Measurements from ENCODE around the gene SYS1. TPM values are rescaled to one million over a fixed set of nuclear protein-coding genes. Genes with fewer than 3 reads are reported as not detected.

Gene SYS1
- polyA plus RNA-seq, 1 of the 3 experiments (the other 2 are of a cell fraction) = 26.5 TPM

- no peaks in the 10 kb centered on the region for H3K79me2 ChIP-seq (ENCODE audit: insufficient read depth)
- POLR2A ChIA-PET = interaction anchor here (1.1 to 1.2 kb wide), 2 partner anchors 53 to 63 kb away, joined by 4 to 5 read pairs; no protein-coding TSS in a partner anchor
- no peak overlapping the region for H3K27ac ChIP-seq (ENCODE audit: low read depth in 2 of 2, low read length in 1 of 2)
- H3K36me3 ChIP-seq (replicated peaks in 1 of 2; ENCODE audit: control insufficient read depth in 1 of 2, insufficient read depth in 2 of 2, low read length in 1 of 2) = peaks cover 2 to 9% of the 10 kb centered on the region in 2 experiments
- no peak overlapping the region for H3K4me3 ChIP-seq (ENCODE audit: low read depth in 2 of 2, low read length in 1 of 2)
- no peak overlapping the region for H3K4me2 ChIP-seq
- no peaks in the 10 kb centered on the region for H3K4me1 ChIP-seq (ENCODE audit: control insufficient read depth in 1 of 2, insufficient read depth in 2 of 2, low read depth in 1 of 2, low read length in 1 of 2)
- no peak overlapping the region for H3K9ac ChIP-seq
- CTCF ChIA-PET = interaction anchor here (0.6 to 15.6 kb wide), 33 partner anchors 10 to 1518 kb away, joined by 3 to 143 read pairs (median 5); partner anchors contain the start of genes DBNDD2, PIGT and SYS1
- no peak for TF ChIP-seq MEF2A (IDR thresholded peaks at IDR 0.05; ENCODE audit: borderline replicate concordance, low read depth)
- TF ChIP-seq, protein P1, sequence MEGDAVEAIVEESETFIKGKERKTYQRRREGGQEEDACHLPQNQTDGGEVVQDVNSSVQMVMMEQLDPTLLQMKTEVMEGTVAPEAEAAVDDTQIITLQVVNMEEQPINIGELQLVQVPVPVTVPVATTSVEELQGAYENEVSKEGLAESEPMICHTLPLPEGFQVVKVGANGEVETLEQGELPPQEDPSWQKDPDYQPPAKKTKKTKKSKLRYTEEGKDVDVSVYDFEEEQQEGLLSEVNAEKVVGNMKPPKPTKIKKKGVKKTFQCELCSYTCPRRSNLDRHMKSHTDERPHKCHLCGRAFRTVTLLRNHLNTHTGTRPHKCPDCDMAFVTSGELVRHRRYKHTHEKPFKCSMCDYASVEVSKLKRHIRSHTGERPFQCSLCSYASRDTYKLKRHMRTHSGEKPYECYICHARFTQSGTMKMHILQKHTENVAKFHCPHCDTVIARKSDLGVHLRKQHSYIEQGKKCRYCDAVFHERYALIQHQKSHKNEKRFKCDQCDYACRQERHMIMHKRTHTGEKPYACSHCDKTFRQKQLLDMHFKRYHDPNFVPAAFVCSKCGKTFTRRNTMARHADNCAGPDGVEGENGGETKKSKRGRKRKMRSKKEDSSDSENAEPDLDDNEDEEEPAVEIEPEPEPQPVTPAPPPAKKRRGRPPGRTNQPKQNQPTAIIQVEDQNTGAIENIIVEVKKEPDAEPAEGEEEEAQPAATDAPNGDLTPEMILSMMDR (IDR thresholded peaks at IDR 0.05) = 0 out of 2 replicates have a peak, but pooled peaks have one; percentile 6
- no peak overlapping the region for H2AFZ ChIP-seq (ENCODE audit: low read depth)
- H3K9me2 ChIP-seq = no peaks in the 10 kb centered on the region
- H4K20me1 ChIP-seq (ENCODE audit: insufficient read depth) = no peaks in the 10 kb centered on the region
- no peaks in the 10 kb centered on the region for H3K9me3 ChIP-seq
- DNase-seq = no peak
- H3K27me3 ChIP-seq (ENCODE audit: insufficient read depth) = no peaks in the 10 kb centered on the region
- no peaks in the 10 kb centered on the region for H3F3A ChIP-seq (replicated peaks; ENCODE audit: insufficient read depth)
- WGBS (ENCODE audit: low lambda C conversion rate) = 74% methylated on average over 9 of the region's 9 CpGs
Observed at GRCh38 chr20:45374101-45374467, 11.1 kb downstream of the SYS1 start.

GRCh38 chr20:45374966-45375365 lies 12.0 kb downstream of the SYS1 start:
- 96% methylated on average over 14 of the region's 14 CpGs for WGBS (ENCODE audit: low lambda C conversion rate)
- Histone ChIP-seq H3K79me2 (ENCODE audit: insufficient read depth) (no peaks in the 10 kb centered on the region), H3K9me2 (no peaks in the 10 kb centered on the region), H3K9ac (no peak overlapping the region), H3K36me3 (replicated peaks in 1 of 2; ENCODE audit: control insufficient read depth in 1 of 2, insufficient read depth in 2 of 2, low read length in 1 of 2) (no peaks in the 10 kb centered on the region), H3K4me2 (no peak overlapping the region), H3K27me3 (ENCODE audit: insufficient read depth) (no peaks in the 10 kb centered on the region), H4K20me1 (ENCODE audit: insufficient read depth) (no peaks in the 10 kb centered on the region), H3K9me3 (no peaks in the 10 kb centered on the region), H3K27ac (ENCODE audit: low read depth in 2 of 2, low read length in 1 of 2) (no peak overlapping the region), H3K4me3 (ENCODE audit: low read depth in 2 of 2, low read length in 1 of 2) (no peak overlapping the region), H3K4me1 (ENCODE audit: control insufficient read depth in 1 of 2, insufficient read depth in 2 of 2, low read depth in 1 of 2, low read length in 1 of 2) (no peaks in the 10 kb centered on the region), H2AFZ (ENCODE audit: low read depth) (no peak overlapping the region), H3F3A (replicated peaks; ENCODE audit: insufficient read depth) (no peaks in the 10 kb centered on the region)
- TF ChIP-seq CHD2 (IDR thresholded peaks at IDR 0.05; ENCODE audit: low read length, partially characterized antibody) = no peak
- TF ChIP-seq ELF1 (IDR thresholded peaks at IDR 0.05) = no peak
- TF ChIP-seq GABPA (IDR thresholded peaks at IDR 0.05; ENCODE audit: low read depth) = no peak
- no peak for TF ChIP-seq YY1 (IDR thresholded peaks at IDR 0.05; ENCODE audit: low read depth)
- CTCF ChIA-PET = interaction anchor here (0.7 to 15.6 kb wide), 12 partner anchors 12 to 396 kb away, joined by 3 to 143 read pairs (median 10); partner anchors contain the start of genes DBNDD2 and SYS1
- DNase-seq = no peak
- POLR2A ChIA-PET = no interaction called here

DNA sequence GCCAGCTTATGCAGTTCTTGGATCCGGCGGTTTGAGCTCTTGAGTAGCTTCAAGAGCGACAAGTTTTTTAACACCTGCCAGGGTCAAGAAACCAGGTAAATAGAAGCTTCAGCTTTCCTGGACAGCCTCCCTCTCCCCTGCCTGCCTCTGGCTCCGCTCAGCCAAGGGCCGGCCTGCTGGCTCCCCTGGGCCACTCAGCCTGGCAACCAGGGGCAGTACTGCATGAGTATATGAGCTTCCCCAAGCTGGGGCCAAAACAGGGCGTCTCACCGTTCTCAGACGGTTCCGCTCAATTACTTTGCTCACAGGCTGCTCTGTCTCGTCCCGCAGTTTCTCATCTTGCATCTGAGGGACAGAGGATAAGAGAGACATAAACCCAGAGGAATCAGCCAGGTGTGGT lies 14.3 kb downstream of the SYS1 start:
- Histone ChIP-seq H3K27ac (ENCODE audit: low read depth in 2 of 2, low read length in 1 of 2) (no peak overlapping the region), H3K9me2 (no peaks in the 10 kb centered on the region), H2AFZ (ENCODE audit: low read depth) (no peak overlapping the region), H3K9ac (no peak overlapping the region), H3K27me3 (ENCODE audit: insufficient read depth) (no peaks in the 10 kb centered on the region), H3F3A (replicated peaks; ENCODE audit: insufficient read depth) (no peaks in the 10 kb centered on the region), H3K4me2 (no peak overlapping the region), H3K36me3 (replicated peaks in 1 of 2; ENCODE audit: control insufficient read depth in 1 of 2, insufficient read depth in 2 of 2, low read length in 1 of 2) (no peaks in the 10 kb centered on the region), H3K9me3 (no peaks in the 10 kb centered on the region), H3K4me1 (ENCODE audit: control insufficient read depth in 1 of 2, insufficient read depth in 2 of 2, low read depth in 1 of 2, low read length in 1 of 2) (no peaks in the 10 kb centered on the region), H3K79me2 (ENCODE audit: insufficient read depth) (no peaks in the 10 kb centered on the region), H4K20me1 (ENCODE audit: insufficient read depth) (no peaks in the 10 kb centered on the region), H3K4me3 (ENCODE audit: low read depth in 2 of 2, low read length in 1 of 2) (no peak overlapping the region)
- DNase-seq = no peak
- CTCF ChIA-PET = interaction anchor here (1.2 to 15.6 kb wide), 5 partner anchors 11 to 394 kb away, joined by 3 to 143 read pairs (median 6); partner anchors contain the start of gene SYS1
- TF ChIP-seq ELF1 (IDR thresholded peaks at IDR 0.05) (no peak), GABPA (IDR thresholded peaks at IDR 0.05; ENCODE audit: low read depth) (no peak), EP300 (IDR thresholded peaks at IDR 0.05; ENCODE audit: borderline replicate concordance in 1 of 2, low read depth in 1 of 2, low read length in 1 of 2) (no peak), SIN3A (IDR thresholded peaks at IDR 0.05; ENCODE audit: borderline replicate concordance, low read depth, low read length) (no peak), POLR2AphosphoS5 (IDR thresholded peaks at IDR 0.05; ENCODE audit: low read depth, low read length) (no peak), RFX5 (IDR thresholded peaks at IDR 0.05; ENCODE audit: low read length) (no peak), SMC3 (IDR thresholded peaks at IDR 0.05; ENCODE audit: low read depth, low read length) (no peak), NFIC (IDR thresholded peaks at IDR 0.05; ENCODE audit: borderline replicate concordance) (no peak)
- POLR2A ChIA-PET = no interaction called here
- 95% methylated on average over 9 of the region's 11 CpGs for WGBS (ENCODE audit: low lambda C conversion rate)
